ENCODE data around the gene CD37.
"Not testable (repeated sequence)": the region's sequence is repeated elsewhere in the genome, so short reads cannot be mapped to it uniquely, and the experiment has no call there.

Gene CD37

GRCh38 chr19:49331187-49331586, 4.0 kb upstream of the CD37 start:
- not testable (repeated sequence) for DNase-seq

- DNase-seq: no peak
These were observed 3.6 kb upstream of the CD37 start for GRCh38 chr19:49331616-49332055.

- DNase-seq: not testable (repeated sequence)
These were observed 2.4 kb upstream of the CD37 start for GRCh38 chr19:49332691-49333417.

GRCh38 chr19:49333418-49333805, 1.8 kb upstream of the CD37 start:
- DNase-seq: no peak

DNA sequence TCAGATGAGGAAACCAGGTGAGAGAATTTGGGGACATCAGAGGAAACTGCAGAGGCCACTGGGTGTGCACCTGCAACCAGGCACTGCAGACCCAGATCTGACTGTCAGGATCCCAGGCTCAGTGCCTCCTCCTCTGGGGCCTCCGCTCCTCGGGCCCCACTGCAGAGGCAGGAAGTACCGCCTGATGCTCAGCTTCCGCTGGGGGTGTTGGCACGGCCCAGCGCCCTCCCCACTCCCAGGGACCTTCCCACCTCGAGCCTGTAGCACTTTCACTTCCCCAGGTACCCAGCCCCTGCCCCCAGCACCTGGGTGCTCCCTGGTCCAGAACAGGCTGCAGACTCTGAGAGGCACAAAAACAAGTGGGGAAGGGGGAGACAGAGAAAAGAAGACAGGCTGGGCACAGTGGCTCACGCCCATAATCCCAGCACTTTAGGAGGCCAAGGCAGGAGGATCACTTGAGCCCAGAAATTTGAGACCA, 1.4 kb upstream of the CD37 start:
- DNase-seq: no peak

GRCh38 chr19:49335784-49336481, 727 bp downstream of the CD37 start:
- no peak for DNase-seq

DNA sequence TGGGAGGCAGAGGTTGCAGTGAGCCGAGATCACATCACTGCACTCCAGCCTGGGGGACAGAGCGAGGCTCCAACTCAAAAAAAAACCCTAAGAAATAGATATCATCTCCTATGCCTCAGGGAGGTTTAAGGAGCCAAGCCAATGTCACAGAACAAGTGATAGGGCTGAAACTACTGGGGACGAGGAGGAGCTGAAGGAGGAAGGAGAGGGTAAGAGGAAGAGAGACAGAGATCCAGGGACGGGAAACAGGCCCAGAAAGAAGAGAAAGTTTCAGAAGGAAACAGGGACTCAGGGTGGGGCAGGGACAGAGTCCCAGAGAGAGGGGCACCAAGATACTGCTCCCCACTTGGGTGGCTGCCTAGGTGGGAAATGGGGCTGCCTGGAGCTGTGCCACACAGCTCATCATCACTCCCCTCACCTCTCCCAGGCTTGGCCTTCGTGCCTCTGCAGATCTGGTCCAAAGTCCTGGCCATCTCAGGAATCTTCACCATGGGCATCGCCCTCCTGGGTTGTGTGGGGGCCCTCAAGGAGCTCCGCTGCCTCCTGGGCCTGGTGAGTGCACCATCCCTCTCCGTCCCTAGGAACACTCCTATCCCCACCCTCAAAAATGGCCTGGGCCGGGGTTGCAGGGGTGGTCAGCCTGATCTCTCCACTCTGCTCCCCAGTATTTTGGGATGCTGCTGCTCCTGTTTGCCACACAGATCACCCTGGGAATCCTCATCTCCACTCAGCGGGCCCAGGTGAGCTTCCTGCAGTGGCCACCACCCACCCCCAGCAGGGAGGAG, 1.5 kb downstream of the CD37 start:
- DNase-seq: no peak

DNA sequence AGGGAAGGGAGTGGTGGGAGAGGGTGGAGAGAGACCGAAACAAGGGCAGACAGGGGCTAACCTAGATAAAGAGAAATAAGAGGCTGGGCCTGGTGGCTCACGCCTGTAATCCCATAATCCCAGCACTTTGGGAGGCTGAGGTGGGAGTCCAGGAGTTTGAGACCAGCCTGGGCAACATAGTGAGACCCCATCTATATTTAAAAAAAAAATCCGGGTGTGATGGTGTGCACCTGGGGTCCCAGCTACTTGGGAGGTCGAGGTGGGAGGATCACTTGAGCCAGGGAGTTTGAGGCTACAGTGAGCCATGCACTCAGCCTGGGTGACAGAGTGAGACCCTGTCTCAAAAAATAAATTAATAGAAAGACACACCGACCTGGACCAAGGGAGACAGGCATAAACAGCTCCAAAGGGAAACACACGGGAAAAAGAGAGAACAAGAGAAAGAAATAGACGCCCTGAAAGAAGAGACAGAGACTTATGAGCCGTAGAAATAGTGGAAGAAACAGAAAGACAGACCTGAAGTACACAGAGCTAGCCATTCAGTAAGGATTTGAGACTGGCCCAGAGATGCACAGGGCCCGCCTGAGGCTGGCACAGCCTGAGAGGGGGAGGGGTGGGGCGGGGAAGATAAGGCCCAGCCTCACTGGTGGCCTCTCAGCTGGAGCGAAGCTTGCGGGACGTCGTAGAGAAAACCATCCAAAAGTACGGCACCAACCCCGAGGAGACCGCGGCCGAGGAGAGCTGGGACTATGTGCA, 2.2 kb downstream of the CD37 start:
- no peak for DNase-seq

DNA sequence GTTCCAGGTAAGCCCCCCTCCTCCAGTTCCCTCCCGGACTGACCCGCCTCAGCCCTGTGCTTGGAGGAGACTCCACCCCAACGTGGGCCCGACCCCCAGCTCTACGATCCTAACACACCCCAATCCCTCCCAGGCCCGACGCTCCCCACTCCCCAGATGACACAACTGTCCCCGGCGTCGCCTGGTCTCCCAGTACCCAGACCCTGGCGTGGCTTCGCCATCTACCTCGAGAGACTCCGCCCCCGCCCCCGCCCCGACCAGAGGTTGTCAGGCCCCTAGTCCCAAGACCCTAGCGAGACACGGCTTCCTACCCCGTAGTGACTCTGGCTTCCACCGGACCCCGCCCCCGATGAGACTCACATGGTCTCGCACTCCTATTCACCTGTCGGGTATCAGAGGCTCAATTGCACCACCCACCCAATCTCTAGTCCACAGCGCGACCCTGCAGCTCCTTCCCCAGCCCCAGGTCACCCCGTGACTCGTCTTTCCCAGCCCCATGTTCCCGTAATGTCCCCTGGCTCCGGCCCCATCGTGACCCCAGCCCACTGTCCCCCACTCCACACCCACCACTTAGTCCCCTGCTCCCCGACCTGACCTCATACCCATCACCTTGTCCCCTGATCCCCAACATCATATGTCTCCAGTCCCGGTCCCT, 2.9 kb downstream of the CD37 start:
- DNase-seq: no peak

GRCh38 chr19:49338691-49339300, 3.6 kb downstream of the CD37 start:
- peak; percentile 50 to 58 for DNase-seq

DNA sequence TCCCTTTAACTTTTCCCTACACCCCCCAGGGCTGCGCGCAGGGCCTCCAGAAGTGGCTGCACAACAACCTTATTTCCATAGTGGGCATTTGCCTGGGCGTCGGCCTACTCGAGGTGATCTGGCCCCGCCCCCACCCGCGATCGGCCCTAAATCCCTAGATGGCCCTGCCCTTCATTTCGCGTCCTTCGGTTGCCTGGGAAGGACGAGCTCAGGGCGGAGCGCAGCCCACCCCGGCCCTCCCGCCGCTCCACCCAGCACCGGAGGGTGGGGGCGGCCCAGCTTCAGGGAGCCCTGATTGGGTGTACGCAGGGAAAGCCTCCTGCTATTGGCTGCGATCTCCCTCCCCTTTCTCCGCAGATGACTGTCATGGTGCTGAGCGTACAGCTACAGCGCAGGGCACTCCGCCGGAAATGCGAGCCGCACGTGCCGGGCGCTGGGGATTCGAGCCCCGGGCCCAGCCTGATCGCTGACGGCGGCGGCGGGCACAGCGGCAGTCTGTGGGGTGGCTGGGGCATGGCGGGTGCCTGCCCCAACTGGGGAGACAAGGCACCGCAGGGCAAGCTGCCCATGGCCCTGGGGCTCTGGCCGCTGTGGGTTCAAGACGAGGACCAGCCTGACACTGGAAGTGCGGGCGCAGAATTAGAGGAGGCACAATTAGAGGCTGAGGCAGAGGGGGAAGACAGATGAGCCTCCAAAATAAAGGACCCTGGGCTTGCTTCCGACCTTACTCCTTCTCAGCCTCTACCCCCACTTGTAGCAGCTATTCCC, 4.3 kb downstream of the CD37 start:
- DNase-seq: peak; percentile 87 to 91

DNA sequence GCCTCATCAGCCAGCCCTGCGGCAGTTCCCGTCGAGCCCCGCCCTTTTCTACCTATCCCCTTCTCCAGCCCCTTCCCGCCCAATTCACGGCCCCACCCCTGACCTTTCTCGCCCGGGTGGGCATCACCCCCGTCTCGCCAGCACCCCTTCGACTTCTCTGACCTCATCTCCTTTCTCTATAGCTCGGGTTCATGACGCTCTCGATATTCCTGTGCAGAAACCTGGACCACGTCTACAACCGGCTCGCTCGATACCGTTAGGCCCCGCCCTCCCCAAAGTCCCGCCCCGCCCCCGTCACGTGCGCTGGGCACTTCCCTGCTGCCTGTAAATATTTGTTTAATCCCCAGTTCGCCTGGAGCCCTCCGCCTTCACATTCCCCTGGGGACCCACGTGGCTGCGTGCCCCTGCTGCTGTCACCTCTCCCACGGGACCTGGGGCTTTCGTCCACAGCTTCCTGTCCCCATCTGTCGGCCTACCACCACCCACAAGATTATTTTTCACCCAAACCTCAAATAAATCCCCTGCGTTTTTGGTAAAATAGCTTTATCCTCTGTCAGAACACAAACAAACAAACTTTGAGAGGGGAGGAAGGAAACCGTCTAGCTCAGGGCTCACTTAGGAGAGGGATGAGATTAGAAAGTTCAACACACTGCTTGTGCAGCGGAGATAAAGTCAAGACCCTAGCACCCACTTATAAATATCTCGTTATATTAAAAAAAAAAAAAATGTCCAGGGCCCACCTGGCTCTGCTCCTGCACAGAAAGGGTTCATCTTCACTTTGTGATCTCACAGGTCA, 5.1 kb downstream of the CD37 start:
- peak in 1 of 2 experiments; percentile 31 for DNase-seq

DNA sequence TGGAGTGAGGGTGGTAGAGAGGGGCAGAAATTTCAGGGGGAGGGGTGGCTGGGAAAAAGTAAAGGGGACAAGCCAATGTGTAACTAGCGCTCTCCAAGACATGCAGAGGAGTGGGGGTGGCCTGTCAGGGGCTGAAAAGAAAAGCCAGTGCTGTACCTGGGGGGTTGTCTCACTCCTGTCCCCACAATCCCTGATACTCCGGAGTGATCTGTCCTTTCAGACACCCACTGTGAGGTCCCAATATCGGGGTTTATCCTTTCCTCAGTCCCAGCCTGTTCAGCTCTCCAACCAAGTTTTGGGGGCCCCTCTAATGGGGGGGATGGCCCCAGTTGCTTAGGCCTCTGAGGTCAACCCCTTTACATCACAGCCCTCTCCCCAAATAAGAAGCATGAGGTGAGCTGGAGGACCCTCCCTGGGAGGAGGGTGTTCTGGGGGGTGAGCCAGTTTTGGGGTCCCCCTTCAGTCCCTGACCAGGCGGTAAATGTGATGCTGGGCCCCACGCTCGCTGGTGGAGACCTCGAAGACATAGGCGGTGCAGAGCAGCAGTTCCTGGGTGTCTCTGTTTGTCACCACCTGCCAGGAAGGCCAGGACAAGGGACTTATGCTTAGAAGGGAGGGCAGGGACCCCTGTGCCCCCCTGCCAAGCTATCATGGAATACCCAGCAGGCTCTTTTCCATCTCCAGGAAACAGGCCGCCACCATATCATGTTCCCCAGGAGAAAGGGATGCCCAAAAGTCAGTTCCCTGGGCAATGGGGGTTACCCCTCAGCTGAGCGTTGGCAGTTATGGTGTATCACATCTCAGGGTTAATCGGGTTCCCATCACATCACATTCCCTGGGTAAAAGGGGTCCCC, 5.9 kb downstream of the CD37 start:
- DNase-seq: no peak

- no peak for DNase-seq
These were observed 7.1 kb downstream of the CD37 start for GRCh38 chr19:49342291-49342721.

- DNase-seq: no peak
These were observed 7.9 kb downstream of the CD37 start for GRCh38 chr19:49343123-49343522.

GRCh38 chr19:49344505-49345423, 9.6 kb downstream of the CD37 start:
- DNase-seq: no peak

- no peak for DNase-seq
These were observed 12.0 kb downstream of the CD37 start for GRCh38 chr19:49347191-49347590.

DNA sequence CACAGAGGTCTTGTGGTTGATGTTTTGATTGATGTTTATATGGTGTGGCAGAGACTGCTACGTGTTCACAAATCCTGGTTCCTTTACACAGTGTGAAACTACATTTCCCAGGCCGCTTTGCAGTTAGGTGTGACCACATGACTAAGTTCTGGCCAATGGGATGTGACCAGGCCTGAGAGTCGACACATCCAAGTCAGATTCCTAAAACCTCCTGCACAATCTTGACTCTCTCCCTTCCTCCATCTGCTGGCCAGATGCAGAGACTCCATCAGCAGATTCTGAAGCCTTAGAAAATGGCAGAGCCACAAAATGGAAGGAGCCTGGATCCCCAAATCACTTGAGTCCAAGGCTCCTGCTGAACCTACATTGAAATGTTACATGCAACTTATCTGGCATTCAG, 12.6 kb downstream of the CD37 start:
- DNase-seq: peak; percentile 30 to 41

Data from NCI-H1930 (cell line).